NCI-H460 (cell line): ENCODE measurements around the gene RHO. TPM values are rescaled to one million over a fixed set of nuclear protein-coding genes. Genes with fewer than 3 reads are reported as not detected.

ENCODE experiments used
- DNase-seq: peaks from one replicate; pipeline ENCODE4 v3.0.0-alpha.2; 2016; ENCODE audit warnings: low read depth; ENCODE audit errors: extremely low read depth
- total RNA-seq: library from RNA; depleted of rRNA; stranded (reverse); fragments of >200 nt; shearing (Covaris generic); gene quantifications from 2 replicates; pipeline ENCODE4 v1.2.3, GENCODE V29; 2014

The RHO gene
- total RNA-seq, 1 experiment from 2014 or later, result not detected

DNA sequence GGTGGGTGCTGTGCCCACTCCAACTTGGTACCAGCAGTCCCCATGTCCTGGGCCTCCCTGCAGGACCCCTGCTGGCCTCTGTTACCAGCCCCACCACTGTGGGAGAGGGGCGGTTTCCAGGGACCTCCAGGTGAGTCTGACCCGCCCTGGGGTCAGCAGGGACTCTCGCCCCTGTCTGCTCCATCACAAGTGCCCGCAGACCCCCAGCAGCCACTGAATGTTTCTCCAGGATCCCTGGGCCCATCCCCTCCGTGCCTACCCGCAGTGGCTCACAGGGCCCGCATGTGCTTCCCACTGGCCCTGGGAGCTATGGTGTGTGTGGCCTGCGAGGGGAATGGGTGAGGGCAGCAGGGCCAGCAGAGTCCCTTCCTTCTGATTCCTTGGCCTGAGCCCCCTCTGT is 9.9 kb upstream of the RHO start:
- no peak for DNase-seq

DNA sequence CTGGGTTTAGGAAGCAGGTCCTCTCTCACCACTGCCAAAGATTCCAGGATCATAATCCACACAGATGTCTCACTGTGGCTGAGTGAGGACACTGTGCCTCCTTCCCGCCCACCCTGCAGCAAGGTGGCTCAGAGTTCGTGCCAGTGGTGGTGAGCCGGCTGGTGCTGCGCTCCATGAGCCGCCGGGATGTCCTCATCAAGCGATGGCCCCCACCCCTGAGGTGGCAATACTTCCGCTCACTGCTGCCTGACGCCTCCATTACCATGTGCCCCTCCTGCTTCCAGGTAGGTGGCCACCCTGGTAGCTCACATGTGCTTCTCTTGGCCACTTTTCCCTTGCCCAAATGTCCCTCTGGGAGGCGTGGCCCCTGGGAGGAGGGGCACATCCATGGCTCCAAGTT is 9.0 kb upstream of the RHO start:
- DNase-seq, result no peak

DNA sequence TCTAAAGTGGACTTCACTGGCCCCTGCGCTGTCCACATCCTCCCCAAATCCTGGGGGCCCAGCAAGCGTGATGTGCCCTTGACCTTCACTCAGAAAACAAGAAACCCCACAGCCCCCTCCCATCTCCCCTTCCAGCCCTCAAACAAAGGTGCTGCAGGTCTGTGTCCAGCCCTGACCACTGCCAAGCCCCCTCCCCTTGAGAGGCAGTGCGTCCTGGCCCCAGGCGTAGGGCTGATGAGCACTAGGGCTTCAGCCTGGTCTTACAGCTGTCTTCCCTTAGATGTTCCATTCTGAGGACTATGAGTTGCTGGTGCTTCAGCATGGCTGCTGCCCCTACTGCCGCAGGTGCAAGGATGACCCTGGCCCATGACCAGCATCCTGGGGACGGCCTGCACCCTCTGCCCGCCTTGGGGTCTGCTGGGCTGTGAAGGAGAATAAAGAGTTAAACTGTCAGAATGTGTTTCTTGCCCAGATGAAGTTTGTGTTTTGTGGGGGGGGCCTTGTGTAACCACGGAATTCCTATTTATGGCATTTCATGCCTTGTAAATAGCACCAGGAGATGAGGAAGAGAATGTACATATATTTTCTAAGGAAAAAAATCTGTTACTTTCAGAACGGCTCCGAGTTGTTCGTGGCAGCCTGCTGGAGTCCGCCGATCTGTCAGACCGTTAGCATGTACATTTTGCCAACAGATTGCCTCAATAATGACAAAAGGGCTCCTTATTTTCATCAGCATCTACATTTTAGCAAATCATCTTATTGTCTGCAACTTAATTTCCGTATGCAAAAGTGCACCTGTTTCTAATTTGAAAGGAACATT is 8.3 kb upstream of the RHO start:
- DNase-seq, result no peak

DNA sequence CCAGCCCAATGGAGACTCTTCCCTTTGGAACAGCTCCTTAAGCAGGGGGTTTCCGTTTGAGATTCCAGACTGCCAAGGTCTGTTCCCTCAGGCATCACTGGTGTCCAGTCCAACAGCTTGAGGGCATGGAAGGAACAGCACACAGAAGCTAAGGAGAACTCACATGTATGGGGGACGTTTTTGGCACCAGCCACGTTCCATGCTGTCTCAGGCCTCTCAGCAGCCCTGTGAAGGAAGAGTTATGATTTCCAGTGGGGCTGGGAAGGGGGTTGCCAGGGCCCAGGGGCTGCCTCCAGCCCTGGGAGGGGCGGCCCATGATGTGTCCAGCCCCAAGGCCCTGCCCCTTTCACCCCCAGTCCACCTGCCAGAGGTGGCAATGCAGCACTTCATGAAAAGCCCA is 7.5 kb upstream of the RHO start:
- no peak for DNase-seq

DNA sequence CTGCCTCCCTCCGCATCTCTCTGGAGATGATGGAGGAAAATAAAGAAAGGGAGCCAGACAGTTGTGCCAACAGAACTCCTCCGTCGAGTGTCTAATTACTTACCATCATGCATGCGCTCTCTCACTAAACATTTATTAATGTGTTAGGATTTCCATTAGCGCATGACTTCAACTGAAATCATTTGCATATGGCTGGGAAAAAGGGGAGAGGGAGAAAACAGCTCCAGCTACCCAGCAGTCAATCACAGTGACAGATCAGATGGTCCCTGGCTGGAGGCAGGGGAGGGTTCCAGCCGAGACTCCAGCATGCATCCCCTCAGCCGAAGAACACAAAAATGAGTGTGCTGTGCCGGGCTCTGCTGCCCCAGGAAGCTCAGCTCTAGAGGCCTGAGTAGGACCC is 6.8 kb upstream of the RHO start:
- no peak for DNase-seq

DNA sequence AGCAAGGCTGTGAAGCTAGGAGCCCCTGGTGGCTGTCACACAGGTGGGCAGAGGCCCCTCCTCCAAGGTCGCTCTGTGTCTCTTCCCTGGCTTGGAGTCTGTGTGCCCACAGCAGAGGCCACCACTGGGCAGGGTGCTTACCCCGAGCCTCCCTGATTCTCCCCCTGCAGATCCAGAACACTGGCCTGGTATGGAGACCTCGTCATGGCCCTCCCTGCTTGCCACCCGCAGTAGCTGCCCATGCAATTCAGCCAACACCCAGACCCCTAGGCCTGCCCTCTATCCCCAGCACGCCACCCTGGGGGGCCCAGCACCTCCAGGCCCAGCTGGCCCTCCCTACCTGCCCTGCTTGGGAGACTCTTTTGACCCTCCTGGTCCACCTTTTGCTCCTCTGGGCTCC is 5.5 kb upstream of the RHO start:
- no peak for DNase-seq

DNA sequence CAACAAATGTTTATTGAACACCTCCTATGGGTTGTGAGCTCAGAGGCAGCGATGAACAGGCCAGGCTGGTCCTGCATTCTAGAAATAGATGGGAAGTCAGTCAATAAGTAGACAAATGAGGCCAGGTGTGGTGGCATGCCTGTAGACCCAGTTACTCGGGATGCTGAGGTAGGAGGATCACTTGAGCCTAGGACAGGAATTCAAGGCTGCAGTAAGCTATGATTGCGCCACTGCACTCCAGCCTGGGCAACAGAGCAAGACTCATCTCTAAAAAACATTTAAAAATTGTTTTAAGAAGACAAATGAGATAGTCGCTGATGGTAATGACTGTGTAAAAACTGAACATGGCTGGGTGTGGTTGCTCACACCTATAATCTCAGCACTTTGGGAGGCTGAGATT is 4.4 kb upstream of the RHO start:
- DNase-seq, result no peak

DNA sequence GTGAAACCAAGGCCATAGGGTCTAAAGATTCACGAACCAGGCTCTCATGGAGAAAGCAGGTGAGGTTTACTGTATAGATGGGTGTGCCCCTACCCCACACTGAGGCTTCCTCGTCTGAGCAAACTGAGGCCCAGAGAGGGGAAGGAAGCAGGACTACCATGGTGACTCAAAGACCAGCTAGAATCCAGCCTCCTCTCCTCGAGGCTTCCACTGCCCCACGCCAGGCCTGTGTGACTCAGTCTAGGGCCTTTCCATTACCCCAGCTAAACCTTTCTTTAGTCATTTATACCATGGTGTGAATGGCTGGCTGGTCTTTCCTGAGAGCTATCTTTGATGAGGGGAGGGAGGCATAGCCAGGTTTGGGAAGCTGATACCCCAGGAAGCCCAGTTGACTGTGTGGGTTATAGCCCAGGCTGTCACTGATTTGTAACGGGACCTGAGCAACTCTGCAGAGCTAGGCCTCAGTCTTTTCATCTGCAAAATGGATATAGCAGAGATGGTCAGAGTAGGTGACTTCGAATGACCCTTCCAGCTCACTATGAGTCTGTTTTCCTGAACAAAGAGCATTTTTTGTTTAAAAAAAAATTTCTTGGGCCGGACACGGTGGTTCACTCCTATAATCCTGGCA is 3.0 kb upstream of the RHO start:
- DNase-seq, result no peak

DNA sequence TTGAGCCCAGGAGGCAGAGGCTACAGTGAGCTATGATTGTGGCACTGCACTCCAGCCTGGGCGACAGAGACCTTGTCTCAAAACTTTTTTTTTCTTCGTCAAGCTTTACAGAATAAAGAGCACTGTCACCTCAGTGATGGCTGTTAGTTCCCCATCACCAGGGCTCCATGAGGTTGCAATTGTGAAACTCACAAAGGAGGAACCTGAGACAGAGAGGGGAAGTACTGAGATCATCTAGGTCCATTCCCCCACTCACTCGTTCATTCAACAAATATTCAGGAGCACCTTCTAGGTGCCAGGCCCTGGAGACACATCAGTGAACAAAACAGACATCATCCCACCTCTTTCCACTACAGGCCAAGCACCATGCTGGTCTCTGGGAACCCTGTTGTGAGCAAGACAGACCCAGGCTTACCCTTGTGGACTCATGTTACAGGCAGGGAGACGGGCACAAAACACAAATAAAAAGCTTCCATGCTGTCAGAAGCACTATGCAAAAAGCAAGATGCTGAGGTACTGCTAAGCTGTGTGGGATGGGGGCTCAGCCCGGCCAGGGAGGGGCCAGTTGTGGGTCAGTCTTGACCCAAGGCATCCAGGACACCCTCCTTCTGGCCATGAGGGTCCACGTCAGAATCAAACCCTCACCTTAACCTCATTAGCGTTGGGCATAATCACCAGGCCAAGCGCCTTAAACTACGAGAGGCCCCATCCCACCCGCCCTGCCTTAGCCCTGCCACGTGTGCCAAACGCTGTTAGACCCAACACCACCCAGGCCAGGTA is 2.1 kb upstream of the RHO start:
- DNase-seq, result no peak

DNA sequence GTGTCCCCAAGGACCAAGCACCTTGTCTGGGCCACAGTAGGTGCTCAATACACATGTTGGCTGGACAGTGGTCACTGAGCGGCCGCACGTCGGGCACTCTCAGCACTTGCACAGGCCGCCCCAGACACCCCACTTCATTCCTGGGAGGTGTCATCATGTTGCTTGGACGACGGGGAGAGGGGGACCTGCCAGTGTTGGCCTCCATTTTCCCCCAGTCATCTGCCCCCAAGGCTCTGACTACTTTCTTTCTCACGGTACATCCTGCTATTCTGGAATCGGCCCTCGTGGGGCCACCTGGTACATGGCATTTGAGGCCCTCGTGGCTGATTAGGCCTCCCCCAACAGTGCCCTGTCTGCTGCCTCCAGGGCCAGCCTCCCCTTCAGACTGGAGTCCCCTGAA is 1.2 kb upstream of the RHO start:
- no peak for DNase-seq

DNA sequence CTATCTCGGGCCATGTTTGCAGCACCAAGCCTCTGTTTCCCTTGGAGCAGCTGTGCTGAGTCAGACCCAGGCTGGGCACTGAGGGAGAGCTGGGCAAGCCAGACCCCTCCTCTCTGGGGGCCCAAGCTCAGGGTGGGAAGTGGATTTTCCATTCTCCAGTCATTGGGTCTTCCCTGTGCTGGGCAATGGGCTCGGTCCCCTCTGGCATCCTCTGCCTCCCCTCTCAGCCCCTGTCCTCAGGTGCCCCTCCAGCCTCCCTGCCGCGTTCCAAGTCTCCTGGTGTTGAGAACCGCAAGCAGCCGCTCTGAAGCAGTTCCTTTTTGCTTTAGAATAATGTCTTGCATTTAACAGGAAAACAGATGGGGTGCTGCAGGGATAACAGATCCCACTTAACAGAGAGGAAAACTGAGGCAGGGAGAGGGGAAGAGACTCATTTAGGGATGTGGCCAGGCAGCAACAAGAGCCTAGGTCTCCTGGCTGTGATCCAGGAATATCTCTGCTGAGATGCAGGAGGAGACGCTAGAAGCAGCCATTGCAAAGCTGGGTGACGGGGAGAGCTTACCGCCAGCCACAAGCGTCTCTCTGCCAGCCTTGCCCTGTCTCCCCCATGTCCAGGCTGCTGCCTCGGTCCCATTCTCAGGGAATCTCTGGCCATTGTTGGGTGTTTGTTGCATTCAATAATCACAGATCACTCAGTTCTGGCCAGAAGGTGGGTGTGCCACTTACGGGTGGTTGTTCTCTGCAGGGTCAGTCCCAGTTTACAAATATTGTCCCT is 1.2 kb downstream of the RHO start:
- DNase-seq, result no peak

DNA sequence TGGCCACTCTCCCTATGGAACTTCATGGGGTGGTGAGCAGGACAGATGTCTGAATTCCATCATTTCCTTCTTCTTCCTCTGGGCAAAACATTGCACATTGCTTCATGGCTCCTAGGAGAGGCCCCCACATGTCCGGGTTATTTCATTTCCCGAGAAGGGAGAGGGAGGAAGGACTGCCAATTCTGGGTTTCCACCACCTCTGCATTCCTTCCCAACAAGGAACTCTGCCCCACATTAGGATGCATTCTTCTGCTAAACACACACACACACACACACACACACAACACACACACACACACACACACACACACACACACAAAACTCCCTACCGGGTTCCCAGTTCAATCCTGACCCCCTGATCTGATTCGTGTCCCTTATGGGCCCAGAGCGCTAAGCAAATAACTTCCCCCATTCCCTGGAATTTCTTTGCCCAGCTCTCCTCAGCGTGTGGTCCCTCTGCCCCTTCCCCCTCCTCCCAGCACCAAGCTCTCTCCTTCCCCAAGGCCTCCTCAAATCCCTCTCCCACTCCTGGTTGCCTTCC is 1.9 kb downstream of the RHO start:
- DNase-seq, result no peak

DNA sequence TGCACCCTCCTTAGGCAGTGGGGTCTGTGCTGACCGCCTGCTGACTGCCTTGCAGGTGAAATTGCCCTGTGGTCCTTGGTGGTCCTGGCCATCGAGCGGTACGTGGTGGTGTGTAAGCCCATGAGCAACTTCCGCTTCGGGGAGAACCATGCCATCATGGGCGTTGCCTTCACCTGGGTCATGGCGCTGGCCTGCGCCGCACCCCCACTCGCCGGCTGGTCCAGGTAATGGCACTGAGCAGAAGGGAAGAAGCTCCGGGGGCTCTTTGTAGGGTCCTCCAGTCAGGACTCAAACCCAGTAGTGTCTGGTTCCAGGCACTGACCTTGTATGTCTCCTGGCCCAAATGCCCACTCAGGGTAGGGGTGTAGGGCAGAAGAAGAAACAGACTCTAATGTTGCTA is 2.4 kb downstream of the RHO start:
- DNase-seq, result no peak

DNA sequence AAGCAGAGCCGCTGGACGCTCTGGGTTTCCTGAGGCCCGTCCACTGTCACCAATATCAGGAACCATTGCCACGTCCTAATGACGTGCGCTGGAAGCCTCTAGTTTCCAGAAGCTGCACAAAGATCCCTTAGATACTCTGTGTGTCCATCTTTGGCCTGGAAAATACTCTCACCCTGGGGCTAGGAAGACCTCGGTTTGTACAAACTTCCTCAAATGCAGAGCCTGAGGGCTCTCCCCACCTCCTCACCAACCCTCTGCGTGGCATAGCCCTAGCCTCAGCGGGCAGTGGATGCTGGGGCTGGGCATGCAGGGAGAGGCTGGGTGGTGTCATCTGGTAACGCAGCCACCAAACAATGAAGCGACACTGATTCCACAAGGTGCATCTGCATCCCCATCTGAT is 3.3 kb downstream of the RHO start:
- no peak for DNase-seq

DNA sequence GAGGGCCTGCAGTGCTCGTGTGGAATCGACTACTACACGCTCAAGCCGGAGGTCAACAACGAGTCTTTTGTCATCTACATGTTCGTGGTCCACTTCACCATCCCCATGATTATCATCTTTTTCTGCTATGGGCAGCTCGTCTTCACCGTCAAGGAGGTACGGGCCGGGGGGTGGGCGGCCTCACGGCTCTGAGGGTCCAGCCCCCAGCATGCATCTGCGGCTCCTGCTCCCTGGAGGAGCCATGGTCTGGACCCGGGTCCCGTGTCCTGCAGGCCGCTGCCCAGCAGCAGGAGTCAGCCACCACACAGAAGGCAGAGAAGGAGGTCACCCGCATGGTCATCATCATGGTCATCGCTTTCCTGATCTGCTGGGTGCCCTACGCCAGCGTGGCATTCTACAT is 3.8 kb downstream of the RHO start:
- DNase-seq, result no peak

DNA sequence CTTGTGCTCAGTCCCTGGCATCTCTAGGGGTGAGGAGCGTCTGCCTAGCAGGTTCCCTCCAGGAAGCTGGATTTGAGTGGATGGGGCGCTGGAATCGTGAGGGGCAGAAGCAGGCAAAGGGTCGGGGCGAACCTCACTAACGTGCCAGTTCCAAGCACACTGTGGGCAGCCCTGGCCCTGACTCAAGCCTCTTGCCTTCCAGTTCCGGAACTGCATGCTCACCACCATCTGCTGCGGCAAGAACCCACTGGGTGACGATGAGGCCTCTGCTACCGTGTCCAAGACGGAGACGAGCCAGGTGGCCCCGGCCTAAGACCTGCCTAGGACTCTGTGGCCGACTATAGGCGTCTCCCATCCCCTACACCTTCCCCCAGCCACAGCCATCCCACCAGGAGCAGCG is 5.0 kb downstream of the RHO start:
- DNase-seq, result no peak

DNA sequence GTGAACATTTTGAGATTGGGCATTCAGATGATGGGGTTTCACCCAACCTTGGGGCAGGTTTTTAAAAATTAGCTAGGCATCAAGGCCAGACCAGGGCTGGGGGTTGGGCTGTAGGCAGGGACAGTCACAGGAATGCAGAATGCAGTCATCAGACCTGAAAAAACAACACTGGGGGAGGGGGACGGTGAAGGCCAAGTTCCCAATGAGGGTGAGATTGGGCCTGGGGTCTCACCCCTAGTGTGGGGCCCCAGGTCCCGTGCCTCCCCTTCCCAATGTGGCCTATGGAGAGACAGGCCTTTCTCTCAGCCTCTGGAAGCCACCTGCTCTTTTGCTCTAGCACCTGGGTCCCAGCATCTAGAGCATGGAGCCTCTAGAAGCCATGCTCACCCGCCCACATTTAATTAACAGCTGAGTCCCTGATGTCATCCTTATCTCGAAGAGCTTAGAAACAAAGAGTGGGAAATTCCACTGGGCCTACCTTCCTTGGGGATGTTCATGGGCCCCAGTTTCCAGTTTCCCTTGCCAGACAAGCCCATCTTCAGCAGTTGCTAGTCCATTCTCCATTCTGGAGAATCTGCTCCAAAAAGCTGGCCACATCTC is 6.1 kb downstream of the RHO start:
- no peak for DNase-seq

DNA sequence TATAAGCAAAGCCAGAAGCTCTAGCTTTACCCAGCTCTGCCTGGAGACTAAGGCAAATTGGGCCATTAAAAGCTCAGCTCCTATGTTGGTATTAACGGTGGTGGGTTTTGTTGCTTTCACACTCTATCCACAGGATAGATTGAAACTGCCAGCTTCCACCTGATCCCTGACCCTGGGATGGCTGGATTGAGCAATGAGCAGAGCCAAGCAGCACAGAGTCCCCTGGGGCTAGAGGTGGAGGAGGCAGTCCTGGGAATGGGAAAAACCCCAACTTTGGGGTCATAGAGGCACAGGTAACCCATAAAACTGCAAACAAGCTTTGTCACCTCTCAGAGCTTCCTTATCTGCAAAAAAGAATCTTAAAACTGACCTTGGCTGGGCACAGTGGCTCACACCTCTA is 6.6 kb downstream of the RHO start:
- DNase-seq, result no peak

DNA sequence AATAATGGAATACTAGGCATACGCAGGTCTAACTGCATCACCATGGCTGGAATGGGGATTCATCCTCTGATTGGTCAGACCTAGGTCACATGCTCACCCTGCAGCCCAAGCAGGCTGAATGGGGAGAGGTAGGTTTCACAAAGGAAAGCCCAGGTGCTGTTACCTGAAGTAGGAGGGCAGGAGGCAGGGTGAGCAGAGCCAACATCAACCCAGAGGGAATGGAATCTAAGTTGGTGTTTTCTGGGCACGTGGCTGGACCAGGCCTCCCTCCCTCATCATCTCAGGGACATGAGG is 7.9 kb downstream of the RHO start:
- no peak for DNase-seq

DNA sequence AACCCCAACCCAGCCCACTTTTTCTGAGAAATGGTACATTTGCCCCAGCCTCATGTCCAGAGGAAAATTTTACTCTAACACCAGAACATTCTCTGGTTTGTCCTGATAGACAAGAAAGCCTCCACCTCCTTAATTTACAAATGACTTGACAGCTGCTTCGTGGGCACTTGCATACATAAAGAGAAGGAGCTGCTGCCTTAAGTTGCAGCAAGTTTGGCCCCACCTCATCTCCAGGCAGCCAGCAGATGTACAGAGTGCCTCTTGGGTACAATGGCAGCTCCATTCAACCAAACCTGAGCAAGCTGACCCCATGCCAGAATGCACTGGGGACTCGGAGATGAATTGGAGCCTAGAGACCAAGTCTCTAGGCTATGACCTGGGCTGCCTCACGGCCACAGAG is 8.4 kb downstream of the RHO start:
- DNase-seq, result no peak

DNA sequence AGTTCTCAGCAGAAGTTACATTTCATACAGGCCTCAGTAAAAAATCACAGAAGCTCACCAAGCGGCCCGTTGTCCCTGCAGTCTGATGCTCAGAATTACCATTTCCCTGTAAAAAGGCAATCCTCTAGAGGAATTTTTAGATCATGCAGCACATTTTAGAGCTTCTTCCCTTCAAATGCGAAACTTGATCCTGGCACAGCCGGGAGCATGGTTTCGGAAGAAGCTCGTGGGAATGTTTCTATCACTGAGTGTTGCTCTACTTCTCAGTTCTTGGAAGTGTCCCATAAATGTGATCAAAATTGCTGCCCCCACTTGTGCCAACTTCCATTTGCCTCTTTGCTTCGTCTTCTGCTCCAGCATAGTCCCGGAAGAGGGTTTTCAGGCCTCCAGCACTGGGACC is 10.8 kb downstream of the RHO start:
- DNase-seq, result no peak
